ENCODE results near the gene RFX8.
A peak's percentile ranks its signal among the peaks of the same experiment; 100 is the strongest.
"Not testable (repeated sequence)": the region's sequence is repeated elsewhere in the genome, so short reads cannot be mapped to it uniquely, and the experiment has no call there.

RFX8 gene

DNA sequence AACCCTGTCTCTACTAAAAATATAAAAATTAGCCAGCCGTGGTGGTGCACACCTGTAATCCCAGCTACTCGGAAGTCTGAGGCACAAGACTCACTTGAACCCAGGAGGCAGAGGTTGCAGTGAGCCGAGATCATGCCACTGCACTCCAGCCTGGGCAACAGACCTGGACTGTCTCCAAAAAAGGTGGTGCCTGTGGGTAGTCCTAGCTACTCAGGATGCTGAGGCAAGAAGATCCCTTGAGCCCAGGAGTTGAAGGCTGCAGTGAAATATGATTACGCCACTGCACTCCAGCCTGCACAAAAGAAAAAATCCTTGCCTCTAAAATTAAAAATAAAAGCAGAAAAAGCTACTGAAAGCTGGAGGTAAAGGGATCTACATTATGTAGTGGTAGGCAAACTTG lies 122.3 kb downstream of the RFX8 start:
- not testable (repeated sequence) for FAIRE-seq; DNase-seq (ENCODE audit: low spot score)

DNA sequence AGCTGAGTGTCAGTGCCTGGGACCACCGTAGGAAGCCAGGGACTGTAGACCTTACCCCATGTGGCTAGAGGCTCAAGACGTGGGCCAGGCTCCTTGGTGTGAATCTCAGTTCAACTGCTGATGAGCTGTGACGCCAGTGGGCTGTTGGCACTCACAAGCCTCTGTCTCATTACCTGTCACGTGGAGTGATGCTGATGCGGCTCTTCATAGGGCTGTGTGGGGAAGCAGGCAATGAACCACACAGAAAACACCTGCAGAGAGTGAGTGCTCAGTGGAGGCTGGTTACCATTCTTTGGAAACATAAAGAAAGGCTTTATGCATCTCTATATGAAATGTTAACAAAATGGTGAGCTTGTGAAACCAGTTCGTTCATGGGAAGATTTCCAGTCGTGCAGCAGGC lies 123.7 kb downstream of the RFX8 start:
- FAIRE-seq (no peak), DNase-seq (ENCODE audit: low spot score) (no peak)

DNA sequence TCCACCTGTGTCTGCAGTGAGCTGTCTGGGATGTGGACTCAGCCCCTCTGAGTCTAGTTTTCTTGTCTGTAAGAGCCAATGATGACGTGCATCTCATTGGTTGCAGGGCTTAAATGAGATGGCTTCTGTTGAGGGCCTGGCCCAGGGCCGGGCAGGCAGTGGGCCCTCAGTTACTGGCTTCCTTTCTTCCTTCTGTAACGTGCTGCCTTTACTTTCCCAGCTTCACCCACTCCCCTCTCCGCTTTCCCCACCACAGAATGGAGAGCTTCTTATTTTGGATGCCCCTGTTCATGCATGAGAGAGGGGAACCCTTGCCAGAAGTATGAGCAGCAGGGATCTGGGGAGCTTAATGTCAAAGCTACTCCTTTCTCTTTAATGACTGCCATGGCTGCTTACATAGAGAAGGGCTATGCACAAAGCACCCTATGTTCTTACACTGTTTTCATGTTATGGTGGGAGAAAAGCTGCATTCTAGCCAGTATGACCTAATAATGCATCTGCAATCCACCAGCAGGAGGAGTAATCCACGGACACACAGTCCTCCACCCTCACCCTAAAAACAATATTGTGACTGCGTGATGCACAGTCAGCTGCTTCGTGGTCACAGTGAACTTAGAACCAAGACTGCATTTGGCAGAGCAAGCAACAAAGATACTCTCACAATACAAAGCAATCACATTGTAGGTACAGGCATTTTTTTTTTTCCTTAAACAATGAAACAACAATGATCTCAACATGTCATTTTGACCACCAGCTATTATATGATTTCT lies 124.8 kb downstream of the RFX8 start:
- FAIRE-seq, result no peak
- DNase-seq (ENCODE audit: low spot score), result peak; percentile 8

DNA sequence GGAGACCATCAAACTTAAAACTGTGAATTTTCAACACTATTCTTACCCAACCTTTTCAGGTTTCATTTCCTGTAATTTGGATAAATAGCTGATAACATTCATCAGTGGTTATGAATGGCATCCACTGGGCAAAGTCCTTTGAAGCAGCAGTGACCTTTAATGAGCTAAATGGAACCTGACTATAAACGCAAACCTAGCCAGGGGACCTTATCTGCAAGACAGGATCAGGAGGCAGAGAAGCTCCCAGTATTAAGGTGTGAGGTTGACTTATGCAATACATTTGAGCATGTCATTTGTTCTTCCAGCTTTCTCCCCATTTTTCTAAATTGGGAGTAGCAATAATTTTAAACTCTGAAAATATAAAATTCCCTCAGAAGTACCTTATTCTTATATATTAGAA lies 126.0 kb downstream of the RFX8 start:
- FAIRE-seq (no peak), DNase-seq (ENCODE audit: low spot score) (no peak)

All from RCC 7860 (cell line).